Measurements from ENCODE around the gene GFAP. TPM values are rescaled to one million over a fixed set of nuclear protein-coding genes. Genes with fewer than 3 reads are reported as not detected.

The GFAP gene
- total RNA-seq, 1 donor from 2014 or later, result not detected

Small RNAs within 50 kb of the gene (microRNA-seq; reads per million reads assigned to microRNA genes)
- gene MIR6783, result 2.2 reads per million

Other genes with a start within 250 kb of the GFAP start
- 29.3 and 31.9 TPM in 2 replicates for gene CCDC43, start 225.7 kb downstream of the GFAP start, total RNA-seq
- 7.5 and 9.5 TPM in 2 replicates for gene DBF4B, start 206.8 kb downstream of the GFAP start, total RNA-seq
- 0.43 and 0.65 TPM in 2 replicates for gene ADAM11, start 156.5 kb downstream of the GFAP start, total RNA-seq
- gene GJC1, start 85.2 kb downstream of the GFAP start, total RNA-seq, result 28.0 and 38.4 TPM in 2 replicates
- not detected in 2 replicates for gene HIGD1B, start 67.6 kb downstream of the GFAP start, total RNA-seq
- gene EFTUD2, start 16.1 kb downstream of the GFAP start, total RNA-seq, result 129 and 133 TPM in 2 replicates
- 0.82 and 1.8 TPM in 2 replicates for gene KIF18B, start 32.3 kb upstream of the GFAP start, total RNA-seq
- gene C1QL1, start 52.8 kb upstream of the GFAP start, total RNA-seq, result not detected in 2 replicates
- gene DCAKD, start 136.1 kb upstream of the GFAP start, total RNA-seq, result 34.8 and 43.3 TPM in 2 replicates
- gene NMT1, start 145.8 kb upstream of the GFAP start, total RNA-seq, result 114 and 130 TPM in 2 replicates
- gene PLCD3, start 217.0 kb upstream of the GFAP start, total RNA-seq, result 76.5 and 92.0 TPM in 2 replicates
- 3.9 and 4.7 TPM in 2 replicates for gene ACBD4, start 220.2 kb upstream of the GFAP start, total RNA-seq
- gene HEXIM1, start 233.0 kb upstream of the GFAP start, total RNA-seq, result 44.5 and 46.6 TPM in 2 replicates
- 8.4 and 9.0 TPM in 2 replicates for gene HEXIM2, start 246.4 kb upstream of the GFAP start, total RNA-seq

All from astrocyte (in vitro differentiated cells and primary cell).